ENCODE measurements around the gene MICAL3. TPM values are rescaled to one million over a fixed set of nuclear protein-coding genes. Genes with fewer than 3 reads are reported as not detected.

The MICAL3 gene
- total and polyA plus RNA-seq, 2 of the 8 experiments (the other 6 are each of a cell fraction or from before 2014, with no cell fraction given): 8.3 to 41.8 TPM

GRCh38 chr22:17844150-17844549 is 180.2 kb downstream of the MICAL3 start:
- H3K9me3 ChIP-seq (ENCODE audit: insufficient read depth in 2 of 2, low read depth in 1 of 2, low read length in 1 of 2): no peaks in the 10 kb centered on the region
- ChIA-PET CTCF (ENCODE audit: partially characterized antibody) (interaction anchor here (1.0 to 2.3 kb wide), 5 partner anchors 9 to 232 kb away, joined by 3 to 6 read pairs (median 4); no protein-coding TSS in a partner anchor), POLR2A (ENCODE audit: partially characterized antibody) (no interaction called here)
- no peaks in the 10 kb centered on the region for H4K20me1 ChIP-seq (replicated peaks in 1 of 2; ENCODE audit: control insufficient read depth in 1 of 2, insufficient read depth in 2 of 2, low read length in 2 of 2)
- H3K18ac ChIP-seq (ENCODE audit: extremely low read depth, low read length): no peak overlapping the region
- H2BK120ac ChIP-seq (replicated peaks; ENCODE audit: low read depth, low read length): no peak overlapping the region
- DNase-seq (ENCODE audit: low read depth in 1 of 2, low spot score in 2 of 2): no peak
- H3K4me1 ChIP-seq (replicated peaks in 1 of 4; ENCODE audit: control insufficient read depth in 3 of 4, insufficient read depth in 4 of 4, low read length in 3 of 4): no peaks in the 10 kb centered on the region
- H4K8ac ChIP-seq (ENCODE audit: extremely low read depth, insufficient read depth, low read length): 0 out of 2 replicates have a peak overlapping the region, but pooled peaks have one; percentile 35
- no peaks in the 10 kb centered on the region for H3K23me2 ChIP-seq (ENCODE audit: low read depth, low read length)
- no peak overlapping the region for H2BK12ac ChIP-seq (ENCODE audit: low read depth, low read length)
- no peak overlapping the region for H4K91ac ChIP-seq (replicated peaks; ENCODE audit: insufficient read length, low read length)
- no peak overlapping the region for H3K23ac ChIP-seq (ENCODE audit: insufficient read length)
- H3K56ac ChIP-seq (replicated peaks; ENCODE audit: insufficient read length, low read depth, low read length): no peak overlapping the region
- WGBS, 2 experiments (ENCODE audit: extremely low coverage in 1 of 2, insufficient coverage in 1 of 2, insufficient read length in 1 of 2, insufficient replicate concordance in 2 of 2, low coverage in 1 of 2, low lambda C conversion rate in 2 of 2, missing lambda C conversion rate in 1 of 2): 94% methylated on average over 5 of the region's 5 CpGs; no CpG with 5 or more reads in 1 of the 2 experiments
- no peaks in the 10 kb centered on the region for H3K79me1 ChIP-seq (ENCODE audit: low read depth, low read length)
- FAIRE-seq: no peak
- H2BK20ac ChIP-seq (ENCODE audit: low read length): no peak overlapping the region
- H2BK5ac ChIP-seq (ENCODE audit: low read depth, low read length): no peak overlapping the region
- H3K79me2 ChIP-seq (ENCODE audit: control insufficient read depth in 1 of 2, insufficient read depth in 2 of 2, low read length in 2 of 2): no peaks in the 10 kb centered on the region
- H3K27ac ChIP-seq (ENCODE audit: low read depth, low read length): no peak overlapping the region
- H2AFZ ChIP-seq (ENCODE audit: low read length): no peak overlapping the region
- H3K9ac ChIP-seq (replicated peaks in 1 of 4; ENCODE audit: extremely low read depth in 1 of 4, low read depth in 3 of 4, low read length in 3 of 4): no peak overlapping the region
- H3K4ac ChIP-seq (replicated peaks; ENCODE audit: insufficient read length, low read depth, low read length): no peak overlapping the region
- H2BK15ac ChIP-seq (ENCODE audit: low read length): no peak overlapping the region
- H3K14ac ChIP-seq (ENCODE audit: insufficient read length): no peak overlapping the region
- no peak overlapping the region for H3K4me3 ChIP-seq (ENCODE audit: extremely low read depth in 1 of 4, insufficient read depth in 2 of 4, low read depth in 3 of 4, low read length in 4 of 4)
- no peak overlapping the region for H4K5ac ChIP-seq (ENCODE audit: insufficient read length, low read depth, low read length)
- H2AK5ac ChIP-seq (ENCODE audit: low read depth, low read length): no peak overlapping the region
- no peaks in the 10 kb centered on the region for H3K27me3 ChIP-seq (replicated peaks in 1 of 4; ENCODE audit: control insufficient read depth in 3 of 4, extremely low read depth in 1 of 4, insufficient read depth in 3 of 4, low read length in 3 of 4)
- no peak overlapping the region for H3K4me2 ChIP-seq (ENCODE audit: insufficient read depth in 1 of 2, low read depth in 2 of 2, low read length in 2 of 2)
- peaks cover 0 to 2% (median 0%) of the 10 kb centered on the region in 4 experiments; a peak in 1 of 8 replicates for H3K36me3 ChIP-seq (ENCODE audit: control insufficient read depth in 2 of 4, insufficient read depth in 4 of 4, low read length in 3 of 4)
- TF ChIP-seq HDAC6 (IDR thresholded peaks at IDR 0.05; ENCODE audit: low read depth, low read length) (no peak), EZH2 (IDR thresholded peaks at IDR 0.05; ENCODE audit: low read depth, low read length, severe bottlenecking) (no peak), BACH1 (IDR thresholded peaks at IDR 0.05; ENCODE audit: low read length) (no peak), ATF2 (IDR thresholded peaks at IDR 0.05; ENCODE audit: low read length) (no peak), CREB1 (IDR thresholded peaks at IDR 0.05) (no peak), SAP30 (IDR thresholded peaks at IDR 0.05; ENCODE audit: insufficient read depth, insufficient replicate concordance, low read length) (no peak), CTBP2 (IDR thresholded peaks at IDR 0.05; ENCODE audit: borderline replicate concordance, insufficient read depth, insufficient read length, low read length) (no peak), EP300 (IDR thresholded peaks at IDR 0.05; ENCODE audit: borderline replicate concordance in 1 of 2, low read depth in 2 of 2, low read length in 2 of 2) (no peak), BCL11A (IDR thresholded peaks at IDR 0.05; ENCODE audit: low read depth in 2 of 2, low read length in 2 of 2) (no peak), POU5F1 (IDR thresholded peaks at IDR 0.05; ENCODE audit: low read depth, low read length) (no peak), NRF1 (IDR thresholded peaks at IDR 0.05; ENCODE audit: low read depth, low read length) (no peak), BRCA1 (IDR thresholded peaks at IDR 0.05; ENCODE audit: low read depth, low read length) (no peak)
